HG03025 (cell line): ENCODE data around the gene SND1.

ENCODE experiments used
- ATAC-seq: cut with Tn5 transposase; IDR thresholded peaks from one replicate; pipeline ENCODE4 v1.9.1; 2021; ENCODE audit warnings: mild to moderate bottlenecking, moderate library complexity; ENCODE audit not compliant: unreplicated experiment, low FRiP score

SND1 gene

GRCh38 chr7:127682140-127682539 is 30.1 kb downstream of the SND1 start:
- ATAC-seq = no peak

- no peak for ATAC-seq
Measured at GRCh38 chr7:127683776-127684681, 32.0 kb downstream of the SND1 start.

GRCh38 chr7:127689194-127689772 is 37.3 kb downstream of the SND1 start:
- ATAC-seq = no peak

GRCh38 chr7:127690337-127690736 is 38.3 kb downstream of the SND1 start:
- no peak for ATAC-seq

GRCh38 chr7:127690806-127691205 is 38.8 kb downstream of the SND1 start:
- ATAC-seq = no peak

GRCh38 chr7:127692200-127692599 is 40.2 kb downstream of the SND1 start:
- ATAC-seq = peak; percentile 53

GRCh38 chr7:127699853-127700252 is 47.9 kb downstream of the SND1 start:
- no peak for ATAC-seq

- no peak for ATAC-seq
Measured at GRCh38 chr7:127702052-127702652, 50.2 kb downstream of the SND1 start.

- no peak for ATAC-seq
Measured at GRCh38 chr7:127702938-127703337, 50.9 kb downstream of the SND1 start.

GRCh38 chr7:127704211-127704610 is 52.2 kb downstream of the SND1 start:
- ATAC-seq = no peak

GRCh38 chr7:127705461-127705959 is 53.5 kb downstream of the SND1 start:
- no peak for ATAC-seq

GRCh38 chr7:127706766-127707165 is 54.8 kb downstream of the SND1 start:
- ATAC-seq = no peak

- no peak for ATAC-seq
Measured at GRCh38 chr7:127708201-127708600, 56.2 kb downstream of the SND1 start.

- ATAC-seq = no peak
Measured at GRCh38 chr7:127708788-127709187, 56.8 kb downstream of the SND1 start.

GRCh38 chr7:127710635-127711034 is 58.6 kb downstream of the SND1 start:
- ATAC-seq = no peak

- ATAC-seq = no peak
Measured at GRCh38 chr7:127711872-127712271, 59.9 kb downstream of the SND1 start.

- ATAC-seq = no peak
Measured at GRCh38 chr7:127713006-127713405, 61.0 kb downstream of the SND1 start.

- ATAC-seq = no peak
Measured at GRCh38 chr7:127713758-127714157, 61.8 kb downstream of the SND1 start.

- no peak for ATAC-seq
Measured at GRCh38 chr7:127715272-127715671, 63.3 kb downstream of the SND1 start.

- ATAC-seq = no peak
Measured at GRCh38 chr7:127715901-127716300, 63.9 kb downstream of the SND1 start.
